GM12878 (cell line): ENCODE results near the gene CALD1. TPM values are rescaled to one million over a fixed set of nuclear protein-coding genes. Genes with fewer than 3 reads are reported as not detected.

Source experiments
- ATAC-seq: fragments of 200-7000 bp; cut with Tn5 transposase; 3 replicates; pipeline ENCODE4 v1.9.1; 2020; ENCODE audit warnings: mild to moderate bottlenecking, moderate library complexity
- BruUV-seq: library from RNA; stranded (reverse); fragments of 400-500 nt; replicated peaks from 2 replicates; lab custom pipeline; 2021; lab: Mats Ljungman, UMichigan
- CTCF ChIA-PET: fragments of 300-600 bp; sonication (Branson Sonifier 250); formaldehyde crosslinking; extraction: SDS; loops from one replicate; lab custom pipeline; 2021; ENCODE audit warnings: inconsistent platforms; lab: Yijun Ruan, JAX
- POLR2A ChIA-PET: fragments of 350-600 bp; formaldehyde crosslinking; extraction: SDS; loops from one replicate; lab custom pipeline; 2021; ENCODE audit warnings: inconsistent platforms; lab: Charles Lee
- RAD21 ChIA-PET: fragments of 300-600 bp; sonication (Branson Sonifier 250); formaldehyde crosslinking; loops from one replicate; lab custom pipeline; 2023; ENCODE audit warnings: antibody characterized with exemption; ENCODE audit not compliant: unreplicated experiment; lab: Charles Lee
- SMC1A ChIA-PET: fragments of 300-600 bp; sonication (Branson Sonifier 250); formaldehyde crosslinking; loops from one replicate; lab custom pipeline; 2023; ENCODE audit not compliant: unreplicated experiment, uncharacterized antibody; lab: Charles Lee
- DNase-seq: peaks from one replicate; pipeline ENCODE4 v3.0.0-alpha.2; 2011; ENCODE audit warnings: low read depth, low spot score
- FAIRE-seq: peaks from 3 replicates; lab custom pipeline; 2011; peaks lifted over from hg19 to GRCh38; lab: Jason Lieb, UNC
- H2AFZ ChIP-seq: 2 replicates; pipeline ENCODE4 v1.6.0; 2011; ENCODE audit warnings: low read depth, low read length, control low read depth; ENCODE audit not compliant: control insufficient read depth
- H3K27ac ChIP-seq: 2 replicates; pipeline ENCODE4 v1.5.1; 2011; ENCODE audit warnings: control low read depth; ENCODE audit not compliant: control insufficient read depth, insufficient read depth
- H3K27me3 ChIP-seq, 2 experiments: replicated peaks in 1 of 2; 2 replicates each; pipeline versions ENCODE4 v1.6.0 to v1.6.1; 2011; ENCODE audit warnings: low read length in 1 of 2; ENCODE audit not compliant: control insufficient read depth in 2 of 2, insufficient read depth in 2 of 2
- H3K36me3 ChIP-seq, 2 experiments: 2 replicates each; pipeline ENCODE4 v1.5.1; 2011; ENCODE audit warnings: low read length in 1 of 2; ENCODE audit not compliant: control insufficient read depth in 2 of 2, insufficient read depth in 2 of 2
- H3K4me1 ChIP-seq: 2 replicates; pipeline ENCODE4 v1.6.1; 2011; ENCODE audit warnings: mild to moderate bottlenecking, low read length, moderate library complexity, mixed read lengths; ENCODE audit not compliant: control insufficient read depth, insufficient read depth
- H3K4me2 ChIP-seq: 2 replicates; pipeline ENCODE4 v1.6.0; 2011; ENCODE audit warnings: control low read depth; ENCODE audit not compliant: control insufficient read depth, insufficient read depth
- H3K4me3 ChIP-seq: fragments of 200-600 bp; sonication (generic); 2 replicates; pipeline ENCODE4 v1.5.1; 2016
- H3K79me2 ChIP-seq: 2 replicates; pipeline ENCODE4 v1.6.0; 2011; ENCODE audit warnings: low read length; ENCODE audit not compliant: control insufficient read depth, insufficient read depth
- H3K9ac ChIP-seq: 2 replicates; pipeline ENCODE4 v1.8.0; 2011; ENCODE audit warnings: low read length, control low read depth, mixed read lengths; ENCODE audit not compliant: control insufficient read depth, insufficient read depth
- H3K9me3 ChIP-seq: replicated peaks from 3 replicates; pipeline ENCODE4 v1.5.1; 2011; ENCODE audit warnings: mild to moderate bottlenecking, low read length; ENCODE audit not compliant: control insufficient read depth, insufficient read depth
- H4K20me1 ChIP-seq: 2 replicates; pipeline ENCODE4 v1.6.0; 2011; ENCODE audit not compliant: control insufficient read depth, insufficient read depth
- BHLHE40 ChIP-seq, 2 experiments: fragments of 450-650 bp in 1 of 2; IDR thresholded peaks; 2 replicates each; pipeline ENCODE4 v1.6.1; 2011 to 2017; ENCODE audit warnings: low read depth in 2 of 2, borderline replicate concordance in 1 of 2, improper control_type of control experiment in 1 of 2, low read length in 1 of 2, mild to moderate bottlenecking in 1 of 2
- DPF2 ChIP-seq: fragments of 450-650 bp; IDR thresholded peaks from 2 replicates; pipeline ENCODE4 v1.6.1; 2017; ENCODE audit warnings: mild to moderate bottlenecking
- EZH2 ChIP-seq: IDR thresholded peaks from 2 replicates; pipeline ENCODE4 v1.6.1; 2012; ENCODE audit warnings: low read depth, mild to moderate bottlenecking, control low read depth, inconsistent platforms, low read length, borderline replicate concordance; ENCODE audit not compliant: control insufficient read depth
- FOS ChIP-seq: IDR thresholded peaks from 3 replicates; pipeline ENCODE4 v1.6.1; 2011; ENCODE audit warnings: borderline replicate concordance; ENCODE audit not compliant: insufficient read length; ENCODE audit errors: extremely low read depth
- JUNB ChIP-seq: IDR thresholded peaks from 2 replicates; pipeline ENCODE4 v1.6.1; 2016; ENCODE audit warnings: antibody characterized with exemption, mild to moderate bottlenecking
- KLF5 ChIP-seq: fragments of 450-650 bp; IDR thresholded peaks from 2 replicates; pipeline ENCODE4 v1.6.1; 2014; ENCODE audit warnings: mild to moderate bottlenecking; ENCODE audit not compliant: partially characterized antibody
- NRF1 ChIP-seq: conservative IDR thresholded peaks from 2 replicates; pipeline ENCODE4 v1.6.1; 2011; ENCODE audit warnings: mild to moderate bottlenecking, low read depth, low read length, improper control_type of control experiment
- POLR2AphosphoS2 ChIP-seq: IDR thresholded peaks from 2 replicates; pipeline ENCODE4 v1.6.1; 2011; ENCODE audit warnings: low read depth, mild to moderate bottlenecking, low read length, improper control_type of control experiment, moderate library complexity
- POU2F2 ChIP-seq: IDR thresholded peaks from 3 replicates; pipeline ENCODE4 v1.6.1; 2011; ENCODE audit warnings: low read depth, mild to moderate bottlenecking, low read length, borderline replicate concordance
- RAD51 ChIP-seq: fragments of 450-650 bp; IDR thresholded peaks from 2 replicates; pipeline ENCODE4 v1.6.1; 2016; ENCODE audit warnings: moderate library complexity, mild to moderate bottlenecking, inconsistent platforms
- RBBP5 ChIP-seq: fragments of 200-600 bp; sonication (generic); conservative IDR thresholded peaks from 2 replicates; pipeline ENCODE4 v1.6.1; 2016
- RELA ChIP-seq: fragments of 450-650 bp; IDR thresholded peaks from 2 replicates; pipeline ENCODE4 v1.8.0; 2014; ENCODE audit warnings: borderline replicate concordance; ENCODE audit not compliant: partially characterized antibody
- WGBS: methylation state at CpG from one replicate; pipeline ENCODE4 v1.1.6; 2016; ENCODE audit warnings: low lambda C conversion rate; ENCODE audit not compliant: insufficient replicate concordance, insufficient coverage; ENCODE audit errors: missing lambda C conversion rate; 5-methylcytosine and 5-hydroxymethylcytosine counted together
- in situ Hi-C: fragments of 300-500 bp; cut with MboI; formaldehyde crosslinking; loops from 9 replicates; pipeline ENCODE4 v1.14.3; 2018; ENCODE audit warnings: mixed read lengths
- intact Hi-C: fragments of 100-400 bp; cut with micrococcal nuclease; formaldehyde crosslinking; loops from one replicate; pipeline ENCODE4 v1.14.2; 2022; ENCODE audit not compliant: unreplicated experiment
- polyA plus RNA-seq, 11 experiments: library from polyadenylated mRNA; depleted of rRNA in 4 of 11; unstranded in 6 of 11; stranded (reverse) in 5 of 11; fragments of >200 nt; fragmentation: Nextera tagmentation in 4 of 11; fragmentation: Illumina TruSeq in 1 of 11; extraction: Ambion mirVana in 4 of 11; extraction: Trizol in 1 of 11; gene quantifications; 1 replicate in 1 of 11; 2 replicates in 10 of 11; pipeline versions ENCODE4 v1.2.1 to v1.2.3, GENCODE V29; 2011 to 2016; ENCODE audit warnings: inconsistent platforms in 2 of 11, missing spikeins in 2 of 11, low read depth in 1 of 11
- total RNA-seq, 4 experiments: library from RNA; depleted of rRNA in 3 of 4; stranded (reverse); fragments of >200 nt in 3 of 4; fragmentation: Illumina TruSeq in 1 of 4; extraction: Trizol in 1 of 4; gene quantifications; 2 replicates each; pipeline versions ENCODE4 v1.2.1 to v1.2.3, GENCODE V29; 2013 to 2021
- TF ChIP-seq, protein P1 (sequence below): fragments of 450-650 bp; IDR thresholded peaks from 2 replicates; pipeline ENCODE4 v1.6.1; 2017; ENCODE audit warnings: mild to moderate bottlenecking
- TF ChIP-seq, protein P2 (sequence below), 3 experiments: IDR thresholded peaks in 2 of 3; conservative IDR thresholded peaks in 1 of 3; 2 replicates each; pipeline ENCODE4 v1.5.1; 2011; ENCODE audit warnings: low read depth in 3 of 3, low read length in 3 of 3, mild to moderate bottlenecking in 3 of 3, control low read depth in 2 of 3, moderate library complexity in 2 of 3, inconsistent platforms in 1 of 3, mixed read lengths in 1 of 3; ENCODE audit not compliant: control insufficient read depth in 2 of 3, insufficient read depth in 1 of 3; ENCODE audit errors: extremely low read depth in 1 of 3
- TF ChIP-seq, protein P3 (sequence below): fragments of 450-650 bp; IDR thresholded peaks from 2 replicates; pipeline ENCODE4 v1.6.1; 2017; ENCODE audit warnings: antibody characterized with exemption, mild to moderate bottlenecking, moderate library complexity

The CALD1 gene
- total and polyA plus RNA-seq, 10 of the 15 experiments (the other 5 are each of a cell fraction or from before 2014, with no cell fraction given): 0.03 to 1.3 (median 0.22) TPM

DNA sequence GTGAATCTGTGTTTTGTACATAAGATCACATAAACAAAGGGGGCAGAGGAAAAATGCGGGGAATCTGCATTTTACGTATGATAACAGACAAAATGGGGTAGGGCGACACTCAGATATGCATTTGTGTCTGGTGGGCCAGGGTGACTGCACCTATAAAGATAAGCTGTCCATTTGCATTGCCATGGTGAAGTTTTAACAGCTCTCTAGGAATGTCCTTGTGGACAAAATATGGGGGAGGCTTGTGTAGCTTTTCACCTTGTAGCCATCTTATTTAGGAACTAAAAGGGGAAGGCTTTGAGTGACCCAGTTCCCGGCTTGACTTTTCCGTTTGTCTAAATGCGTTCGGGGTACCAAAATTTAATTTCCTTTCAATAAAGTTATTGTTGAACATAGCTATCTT is 114.5 kb downstream of the CALD1 start (continued):
- TF ChIP-seq POU2F2 (no peak), RBBP5 (no peak)

DNA sequence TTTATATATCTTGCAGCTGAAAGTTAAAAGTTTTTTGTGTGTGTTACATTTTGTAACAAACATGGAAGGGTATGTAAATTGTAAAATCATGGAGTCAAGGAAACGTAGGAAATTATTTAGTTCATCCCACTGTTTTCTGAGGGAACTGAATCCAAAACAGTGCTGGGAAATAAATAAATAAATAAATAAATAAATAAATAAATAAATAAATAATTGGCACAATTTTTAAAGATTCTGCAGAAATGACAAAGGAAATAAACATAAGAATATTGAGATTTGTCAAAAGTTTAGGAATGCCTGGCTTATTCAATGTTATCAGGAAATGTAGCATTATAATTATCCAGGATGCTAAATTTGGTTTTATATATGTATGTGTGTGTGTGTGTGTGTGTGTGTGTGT is 115.5 kb downstream of the CALD1 start:
- FAIRE-seq: no peak
- H3K4me3 ChIP-seq: no peak overlapping the region
- TF ChIP-seq KLF5 (no peak), POLR2AphosphoS2 (no peak), FOS (no peak), NRF1 (no peak), RAD51 (no peak), DPF2 (no peak), BHLHE40 (IDR thresholded peaks at IDR 0.05; ENCODE audit: borderline replicate concordance in 1 of 2, low read depth in 2 of 2, low read length in 1 of 2) (no peak), JUNB (no peak), RELA (no peak), EZH2 (no peak)
- TF ChIP-seq, protein P1, sequence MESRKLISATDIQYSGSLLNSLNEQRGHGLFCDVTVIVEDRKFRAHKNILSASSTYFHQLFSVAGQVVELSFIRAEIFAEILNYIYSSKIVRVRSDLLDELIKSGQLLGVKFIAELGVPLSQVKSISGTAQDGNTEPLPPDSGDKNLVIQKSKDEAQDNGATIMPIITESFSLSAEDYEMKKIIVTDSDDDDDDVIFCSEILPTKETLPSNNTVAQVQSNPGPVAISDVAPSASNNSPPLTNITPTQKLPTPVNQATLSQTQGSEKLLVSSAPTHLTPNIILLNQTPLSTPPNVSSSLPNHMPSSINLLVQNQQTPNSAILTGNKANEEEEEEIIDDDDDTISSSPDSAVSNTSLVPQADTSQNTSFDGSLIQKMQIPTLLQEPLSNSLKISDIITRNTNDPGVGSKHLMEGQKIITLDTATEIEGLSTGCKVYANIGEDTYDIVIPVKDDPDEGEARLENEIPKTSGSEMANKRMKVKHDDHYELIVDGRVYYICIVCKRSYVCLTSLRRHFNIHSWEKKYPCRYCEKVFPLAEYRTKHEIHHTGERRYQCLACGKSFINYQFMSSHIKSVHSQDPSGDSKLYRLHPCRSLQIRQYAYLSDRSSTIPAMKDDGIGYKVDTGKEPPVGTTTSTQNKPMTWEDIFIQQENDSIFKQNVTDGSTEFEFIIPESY: no peak
- TF ChIP-seq, protein P2, sequence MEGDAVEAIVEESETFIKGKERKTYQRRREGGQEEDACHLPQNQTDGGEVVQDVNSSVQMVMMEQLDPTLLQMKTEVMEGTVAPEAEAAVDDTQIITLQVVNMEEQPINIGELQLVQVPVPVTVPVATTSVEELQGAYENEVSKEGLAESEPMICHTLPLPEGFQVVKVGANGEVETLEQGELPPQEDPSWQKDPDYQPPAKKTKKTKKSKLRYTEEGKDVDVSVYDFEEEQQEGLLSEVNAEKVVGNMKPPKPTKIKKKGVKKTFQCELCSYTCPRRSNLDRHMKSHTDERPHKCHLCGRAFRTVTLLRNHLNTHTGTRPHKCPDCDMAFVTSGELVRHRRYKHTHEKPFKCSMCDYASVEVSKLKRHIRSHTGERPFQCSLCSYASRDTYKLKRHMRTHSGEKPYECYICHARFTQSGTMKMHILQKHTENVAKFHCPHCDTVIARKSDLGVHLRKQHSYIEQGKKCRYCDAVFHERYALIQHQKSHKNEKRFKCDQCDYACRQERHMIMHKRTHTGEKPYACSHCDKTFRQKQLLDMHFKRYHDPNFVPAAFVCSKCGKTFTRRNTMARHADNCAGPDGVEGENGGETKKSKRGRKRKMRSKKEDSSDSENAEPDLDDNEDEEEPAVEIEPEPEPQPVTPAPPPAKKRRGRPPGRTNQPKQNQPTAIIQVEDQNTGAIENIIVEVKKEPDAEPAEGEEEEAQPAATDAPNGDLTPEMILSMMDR (IDR thresholded peaks at IDR 0.05 in 2 of 3, conservative IDR thresholded peaks at IDR 0.05 in 1 of 3; ENCODE audit: control insufficient read depth in 2 of 3, extremely low read depth in 1 of 3, insufficient read depth in 1 of 3, low read depth in 3 of 3, low read length in 3 of 3): no peak
- TF ChIP-seq, protein P3, sequence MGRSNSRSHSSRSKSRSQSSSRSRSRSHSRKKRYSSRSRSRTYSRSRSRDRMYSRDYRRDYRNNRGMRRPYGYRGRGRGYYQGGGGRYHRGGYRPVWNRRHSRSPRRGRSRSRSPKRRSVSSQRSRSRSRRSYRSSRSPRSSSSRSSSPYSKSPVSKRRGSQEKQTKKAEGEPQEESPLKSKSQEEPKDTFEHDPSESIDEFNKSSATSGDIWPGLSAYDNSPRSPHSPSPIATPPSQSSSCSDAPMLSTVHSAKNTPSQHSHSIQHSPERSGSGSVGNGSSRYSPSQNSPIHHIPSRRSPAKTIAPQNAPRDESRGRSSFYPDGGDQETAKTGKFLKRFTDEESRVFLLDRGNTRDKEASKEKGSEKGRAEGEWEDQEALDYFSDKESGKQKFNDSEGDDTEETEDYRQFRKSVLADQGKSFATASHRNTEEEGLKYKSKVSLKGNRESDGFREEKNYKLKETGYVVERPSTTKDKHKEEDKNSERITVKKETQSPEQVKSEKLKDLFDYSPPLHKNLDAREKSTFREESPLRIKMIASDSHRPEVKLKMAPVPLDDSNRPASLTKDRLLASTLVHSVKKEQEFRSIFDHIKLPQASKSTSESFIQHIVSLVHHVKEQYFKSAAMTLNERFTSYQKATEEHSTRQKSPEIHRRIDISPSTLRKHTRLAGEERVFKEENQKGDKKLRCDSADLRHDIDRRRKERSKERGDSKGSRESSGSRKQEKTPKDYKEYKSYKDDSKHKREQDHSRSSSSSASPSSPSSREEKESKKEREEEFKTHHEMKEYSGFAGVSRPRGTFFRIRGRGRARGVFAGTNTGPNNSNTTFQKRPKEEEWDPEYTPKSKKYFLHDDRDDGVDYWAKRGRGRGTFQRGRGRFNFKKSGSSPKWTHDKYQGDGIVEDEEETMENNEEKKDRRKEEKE: no peak
- TF ChIP-seq, all 136 proteins: peak for 0
- ChIA-PET SMC1A (interaction anchor here (1.5 to 1.6 kb wide), 3 partner anchors 11 to 29 kb away, joined by 3 read pairs; no protein-coding TSS in a partner anchor), RAD21 (no interaction called here), CTCF (no interaction called here), POLR2A (no interaction called here)
- no peaks in the 10 kb centered on the region for H3K79me2 ChIP-seq
- in situ Hi-C loops: no loop called here
- H3K9ac ChIP-seq: no peak overlapping the region
- 0% methylated on average over 1 of the region's 1 CpG for WGBS
- DNase-seq (no peak), ATAC-seq (no peak)
- H4K20me1 ChIP-seq: no peaks in the 10 kb centered on the region
- no TSS peak for BruUV-seq
- H3K9me3 ChIP-seq: peaks cover 12% of the 10 kb centered on the region
- H3K4me2 ChIP-seq: no peak overlapping the region
- no peak overlapping the region for H3K27ac ChIP-seq
- no peak overlapping the region for H2AFZ ChIP-seq
- peaks cover 11% of the 10 kb centered on the region for H3K4me1 ChIP-seq
- no peaks in the 10 kb centered on the region for H3K36me3 ChIP-seq
- H3K27me3 ChIP-seq: no peaks in the 10 kb centered on the region
- intact Hi-C loops: no loop called here
